GM12878 (cell line): ENCODE data around the gene AKAP5. TPM values are rescaled to one million over a fixed set of nuclear protein-coding genes. Genes with fewer than 3 reads are reported as not detected.
A peak's percentile ranks its signal among the peaks of the same experiment; 100 is the strongest.

Source experiments
- BRCA1 ChIP-seq: IDR thresholded peaks from 2 replicates; pipeline ENCODE4 v1.6.1; 2011; ENCODE audit warnings: low read depth, low read length, improper control_type of control experiment
- CHD2 ChIP-seq: IDR thresholded peaks from 2 replicates; pipeline ENCODE4 v1.6.1; 2011; ENCODE audit warnings: low read depth, low read length, improper control_type of control experiment, borderline replicate concordance
- EGR1 ChIP-seq, 2 experiments: IDR thresholded peaks; 1 replicate in 1 of 2; 2 replicates in 1 of 2; pipeline ENCODE4 v1.6.1; 2011 to 2012; ENCODE audit warnings: low read depth in 2 of 2, low read length in 2 of 2, borderline replicate concordance in 1 of 2, mild to moderate bottlenecking in 1 of 2, moderate library complexity in 1 of 2
- HDGF ChIP-seq: fragments of 450-650 bp; IDR thresholded peaks from 2 replicates; pipeline ENCODE4 v1.6.1; 2016; ENCODE audit warnings: antibody characterized with exemption
- MEF2A ChIP-seq: IDR thresholded peaks from 2 replicates; pipeline ENCODE4 v1.6.1; 2011; ENCODE audit warnings: low read depth, mild to moderate bottlenecking, low read length, moderate library complexity; ENCODE audit not compliant: insufficient read depth
- MTA2 ChIP-seq: fragments of 450-650 bp; IDR thresholded peaks from 2 replicates; pipeline ENCODE4 v1.6.1; 2016; ENCODE audit warnings: low read depth, mild to moderate bottlenecking, moderate library complexity
- NR2C1 ChIP-seq: fragments of 450-650 bp; IDR thresholded peaks from 2 replicates; pipeline ENCODE4 v1.6.1; 2017; ENCODE audit warnings: antibody characterized with exemption, mild to moderate bottlenecking, moderate library complexity
- POLR2AphosphoS2 ChIP-seq: IDR thresholded peaks from 2 replicates; pipeline ENCODE4 v1.6.1; 2011; ENCODE audit warnings: low read depth, mild to moderate bottlenecking, low read length, improper control_type of control experiment, moderate library complexity
- RAD51 ChIP-seq: fragments of 450-650 bp; IDR thresholded peaks from 2 replicates; pipeline ENCODE4 v1.6.1; 2016; ENCODE audit warnings: moderate library complexity, mild to moderate bottlenecking, inconsistent platforms
- REST ChIP-seq: IDR thresholded peaks from 2 replicates; pipeline ENCODE4 v1.6.1; 2012; ENCODE audit warnings: mild to moderate bottlenecking, low read depth, low read length
- SUPT20H ChIP-seq: IDR thresholded peaks from 2 replicates; pipeline ENCODE4 v1.6.1; 2011; ENCODE audit warnings: low read depth, mild to moderate bottlenecking, low read length, moderate library complexity, borderline replicate concordance; ENCODE audit not compliant: control insufficient read depth
- TAF1 ChIP-seq: IDR thresholded peaks from 2 replicates; pipeline ENCODE4 v1.6.1; 2011; ENCODE audit warnings: mild to moderate bottlenecking, low read depth, low read length, borderline replicate concordance
- ZBTB11 ChIP-seq: fragments of 450-650 bp; formaldehyde crosslinking; IDR thresholded peaks from 2 replicates; pipeline ENCODE4 v1.5.0; 2022; ENCODE audit warnings: mild to moderate bottlenecking, missing genetic modification characterization
- ZNF24 ChIP-seq: fragments of 450-650 bp; IDR thresholded peaks from 2 replicates; pipeline ENCODE4 v1.6.1; 2017; ENCODE audit warnings: antibody characterized with exemption, mild to moderate bottlenecking
- ZNF687 ChIP-seq: fragments of 450-650 bp; IDR thresholded peaks from 2 replicates; pipeline ENCODE4 v1.6.1; 2017; ENCODE audit warnings: mild to moderate bottlenecking, moderate library complexity
- polyA plus RNA-seq, 11 experiments: library from polyadenylated mRNA; depleted of rRNA in 4 of 11; unstranded in 6 of 11; stranded (reverse) in 5 of 11; fragments of >200 nt; fragmentation: Nextera tagmentation in 4 of 11; fragmentation: Illumina TruSeq in 1 of 11; extraction: Ambion mirVana in 4 of 11; extraction: Trizol in 1 of 11; gene quantifications; 1 replicate in 1 of 11; 2 replicates in 10 of 11; pipeline versions ENCODE4 v1.2.1 to v1.2.3, GENCODE V29; 2011 to 2016; ENCODE audit warnings: inconsistent platforms in 2 of 11, missing spikeins in 2 of 11, low read depth in 1 of 11
- total RNA-seq, 4 experiments: library from RNA; depleted of rRNA in 3 of 4; stranded (reverse); fragments of >200 nt in 3 of 4; fragmentation: Illumina TruSeq in 1 of 4; extraction: Trizol in 1 of 4; gene quantifications; 2 replicates each; pipeline versions ENCODE4 v1.2.1 to v1.2.3, GENCODE V29; 2013 to 2021

AKAP5 gene
- total and polyA plus RNA-seq, 10 of the 15 experiments (the other 5 are each of a cell fraction or from before 2014, with no cell fraction given), result 0.45 to 5.1 (median 1.7) TPM

GRCh38 chr14:64504310-64504896 is 39.1 kb downstream of the AKAP5 start, which contains the start of gene ZBTB1 (continued):
- TF ChIP-seq REST (no peak), POLR2AphosphoS2 (peak; percentile 31; the same call in 1 of the 2 replicates), MTA2 (peak; percentile 33; the same call in 1 of the 2 replicates), HDGF (0 out of 2 replicates have a peak, but pooled peaks have one; percentile 89), ZBTB11 (CRISPR knock-in tag) (0 out of 2 replicates have a peak, but pooled peaks have one; percentile 49), NR2C1 (no peak), MEF2A (0 out of 2 replicates have a peak, but pooled peaks have one; percentile 4), ZNF687 (no peak; the same call in 1 of the 2 replicates), BRCA1 (no peak), RAD51 (no peak), TAF1 (peak; percentile 68; the same call in 1 of the 2 replicates), SUPT20H (no peak), CHD2 (no peak), EGR1 (IDR thresholded peaks at IDR 0.05; ENCODE audit: borderline replicate concordance in 1 of 2, low read depth in 2 of 2, low read length in 2 of 2) (peak in 1 of 2 experiments; percentile 85; a peak in 2 of 3 replicates), ZNF24 (no peak)
